ENCODE data around the gene CCBE1. TPM values are rescaled to one million over a fixed set of nuclear protein-coding genes. Genes with fewer than 3 reads are reported as not detected.

CCBE1 gene
- total and polyA plus RNA-seq, 2 of the 4 experiments (the other 2 are of a cell fraction) = 64.8 to 148 TPM

- H2AK5ac ChIP-seq (ENCODE audit: low read depth, low read length) = 0 out of 2 replicates have a peak overlapping the region, but pooled peaks have one; percentile 44
- H3K4me3 ChIP-seq (ENCODE audit: insufficient read depth, low read depth, low read length) = no peak overlapping the region
- no peak overlapping the region for H2AFZ ChIP-seq (replicated peaks; ENCODE audit: low read length, poor library complexity)
- H2BK15ac ChIP-seq (ENCODE audit: low read depth, low read length) = no peak overlapping the region
- H3K36me3 ChIP-seq (ENCODE audit: control insufficient read depth, insufficient read depth, low read length) = no peaks in the 10 kb centered on the region
- H4K20me1 ChIP-seq (ENCODE audit: insufficient read depth, low read length) = peaks cover 15% of the 10 kb centered on the region; the same call in 1 of the 2 replicates
- no peak overlapping the region for H3K4me2 ChIP-seq (ENCODE audit: low read depth, low read length)
- H3K9me1 ChIP-seq (ENCODE audit: insufficient read depth, low read length) = peaks cover 14% of the 10 kb centered on the region
- H4K8ac ChIP-seq (ENCODE audit: low read depth in 2 of 2, low read length in 2 of 2) = no peak overlapping the region
- no peak for ATAC-seq (ENCODE audit: low read depth)
- H2BK5ac ChIP-seq (ENCODE audit: low read depth, low read length, poor library complexity, severe bottlenecking) = no peak overlapping the region
- 17% methylated on average over 1 of the region's 6 CpGs; no CpG with 5 or more reads in 1 of the 2 experiments for WGBS, 2 experiments (ENCODE audit: extremely low coverage in 2 of 2, insufficient read length in 1 of 2)
- H2BK20ac ChIP-seq (ENCODE audit: low read depth, low read length) = no peak overlapping the region
- ChIA-PET CTCF (no interaction called here), POLR2A (ENCODE audit: unreplicated experiment) (no interaction called here)
- no peak for TF ChIP-seq FOS (IDR thresholded peaks at IDR 0.05; ENCODE audit: low read depth, low read length)
- TF ChIP-seq RAD21 (IDR thresholded peaks at IDR 0.05; ENCODE audit: low read length) = no peak
- TF ChIP-seq MXI1 (IDR thresholded peaks at IDR 0.05; ENCODE audit: borderline replicate concordance, low read depth, low read length) = no peak
- no peak for TF ChIP-seq BHLHE40 (IDR thresholded peaks at IDR 0.05; ENCODE audit: low read depth, low read length)
- TF ChIP-seq CEBPB (IDR thresholded peaks at IDR 0.05; ENCODE audit: low read depth, low read length) = no peak
- no peak for TF ChIP-seq MAZ (IDR thresholded peaks at IDR 0.05; ENCODE audit: borderline replicate concordance, low read depth, low read length)
- H4K91ac ChIP-seq (ENCODE audit: insufficient read depth, low read depth, low read length) = no peak overlapping the region
- no TSS peak for BruUV-seq (replicated peaks)
- H3K14ac ChIP-seq (replicated peaks; ENCODE audit: low read depth, low read length) = no peak overlapping the region
- H2BK120ac ChIP-seq (ENCODE audit: low read depth, low read length) = no peak overlapping the region
- DNase-seq = no peak
- intact Hi-C loops (cut with micrococcal nuclease) = no loop called here
- no peak overlapping the region for H3K23ac ChIP-seq (ENCODE audit: low read depth, low read length)
- no peak overlapping the region for H3K56ac ChIP-seq (ENCODE audit: extremely low read depth, insufficient read depth, low read length)
- no peak overlapping the region for H2AK9ac ChIP-seq (replicated peaks; ENCODE audit: low read depth, low read length, poor library complexity)
- in situ Hi-C loops (cut with MboI; ENCODE audit: low sequenced_read_pairs) = no loop called here
- no peaks in the 10 kb centered on the region for H3K27me3 ChIP-seq (ENCODE audit: control insufficient read depth, insufficient read depth, low read length)
- dilution Hi-C loops (cut with HindIII; ENCODE audit: low sequenced_read_pairs, unreplicated experiment) = no loop called here
- H3K9me3 ChIP-seq (ENCODE audit: control insufficient read depth, insufficient read depth, low read length) = no peaks in the 10 kb centered on the region
- H3K9ac ChIP-seq (ENCODE audit: low read depth, low read length) = no peak overlapping the region
- no peak overlapping the region for H3K18ac ChIP-seq (ENCODE audit: low read depth, low read length)
- H3K79me1 ChIP-seq (ENCODE audit: low read depth in 1 of 2, low read length in 2 of 2) = peaks cover 47 to 70% of the 10 kb centered on the region in 2 experiments
- H3K4me1 ChIP-seq (ENCODE audit: control insufficient read depth, insufficient read depth, low read length) = peaks cover 6% of the 10 kb centered on the region
- no peak overlapping the region for H3K27ac ChIP-seq (ENCODE audit: insufficient read depth, low read length)
- H4K5ac ChIP-seq (ENCODE audit: low read depth, low read length) = no peak overlapping the region
- H3K4ac ChIP-seq (ENCODE audit: low read depth, low read length) = no peak overlapping the region
These were observed 80.7 kb downstream of the CCBE1 start for GRCh38 chr18:59616501-59616900.

Data from IMR-90 (cell line).